Stimulated activated naive CD8-positive, alpha-beta T cell treated with anti-CD3 and anti-CD28 coated beads, Interleukin-15, amount 100 ng/mL, for 72 hours (primary cell): Measurements from ENCODE around the gene COL25A1.

Source experiments
- ATAC-seq: fragments of 150-1000 bp; cut with Tn5 transposase; 2 replicates; pipeline ENCODE4 v1.10.0; 2021; ENCODE audit warnings: mild to moderate bottlenecking, moderate library complexity
- DNase-seq, 2 donors: peaks; one replicate each; pipeline ENCODE4 v3.0.0; 2021 to 2022
- H3K27ac Mint-ChIP-seq, 2 donors: one replicate each; pipeline ENCODE4 v1.8.0; 2022; ENCODE audit warnings: mild to moderate bottlenecking in 2 of 2, mixed read lengths in 2 of 2, moderate library complexity in 2 of 2
- H3K27me3 Mint-ChIP-seq: one replicate; pipeline ENCODE4 v1.8.0; 2022; ENCODE audit warnings: mixed read lengths
- H3K4me1 Mint-ChIP-seq: one replicate; pipeline ENCODE4 v1.8.0; 2022; ENCODE audit warnings: mild to moderate bottlenecking, mixed read lengths
- H3K4me3 Mint-ChIP-seq, 2 donors: one replicate each; pipeline ENCODE4 v1.8.0; 2022; ENCODE audit warnings: mild to moderate bottlenecking in 2 of 2, mixed read lengths in 2 of 2, moderate library complexity in 1 of 2
- H3K9me3 Mint-ChIP-seq, 2 donors: one replicate each; pipeline ENCODE4 v1.8.0; 2022; ENCODE audit warnings: mixed read lengths in 2 of 2

Gene COL25A1

GRCh38 chr4:108920395-108921087, 381.9 kb downstream of the COL25A1 start:
- Mint-ChIP-seq H3K27ac (no peak overlapping the region), H3K9me3 (no peaks in the 10 kb centered on the region), H3K27me3 (peaks cover 7% of the 10 kb centered on the region), H3K4me3 (no peak overlapping the region), H3K4me1 (no peaks in the 10 kb centered on the region)
- DNase-seq (no peak), ATAC-seq (no peak)

GRCh38 chr4:108919226-108919893, 383.1 kb downstream of the COL25A1 start:
- no peak for DNase-seq
- H3K27ac Mint-ChIP-seq = no peak overlapping the region
- peaks cover 7% of the 10 kb centered on the region for H3K27me3 Mint-ChIP-seq
- no peak overlapping the region for H3K4me3 Mint-ChIP-seq
- no peak for ATAC-seq
- H3K4me1 Mint-ChIP-seq = no peaks in the 10 kb centered on the region
- no peaks in the 10 kb centered on the region for H3K9me3 Mint-ChIP-seq

GRCh38 chr4:108917255-108917654, 385.2 kb downstream of the COL25A1 start:
- Mint-ChIP-seq H3K4me3 (no peak overlapping the region), H3K9me3 (no peaks in the 10 kb centered on the region), H3K27me3 (peaks cover 7% of the 10 kb centered on the region), H3K4me1 (no peaks in the 10 kb centered on the region), H3K27ac (no peak overlapping the region)
- ATAC-seq (no peak), DNase-seq (no peak)

- no peak for ATAC-seq
- H3K27me3 Mint-ChIP-seq = peaks cover 7% of the 10 kb centered on the region
- H3K27ac Mint-ChIP-seq = no peak overlapping the region
- no peaks in the 10 kb centered on the region for H3K4me1 Mint-ChIP-seq
- DNase-seq = no peak
- H3K9me3 Mint-ChIP-seq = no peaks in the 10 kb centered on the region
- no peak overlapping the region for H3K4me3 Mint-ChIP-seq
These were observed 385.8 kb downstream of the COL25A1 start for GRCh38 chr4:108916638-108917037.

GRCh38 chr4:108906866-108907367, 395.5 kb downstream of the COL25A1 start:
- Mint-ChIP-seq H3K27ac (no peak overlapping the region), H3K27me3 (no peaks in the 10 kb centered on the region), H3K4me3 (no peak overlapping the region), H3K4me1 (no peaks in the 10 kb centered on the region), H3K9me3 (no peaks in the 10 kb centered on the region)
- ATAC-seq (no peak), DNase-seq (no peak)

GRCh38 chr4:108906006-108906405, 396.5 kb downstream of the COL25A1 start:
- H3K9me3 Mint-ChIP-seq = no peaks in the 10 kb centered on the region
- H3K27ac Mint-ChIP-seq = no peak overlapping the region
- H3K4me3 Mint-ChIP-seq = no peak overlapping the region
- ATAC-seq = no peak
- H3K4me1 Mint-ChIP-seq = no peaks in the 10 kb centered on the region
- no peak for DNase-seq
- no peaks in the 10 kb centered on the region for H3K27me3 Mint-ChIP-seq

GRCh38 chr4:108903464-108904221, 398.8 kb downstream of the COL25A1 start:
- Mint-ChIP-seq H3K27ac (no peak overlapping the region), H3K9me3 (no peaks in the 10 kb centered on the region), H3K4me3 (no peak overlapping the region), H3K4me1 (no peaks in the 10 kb centered on the region), H3K27me3 (no peaks in the 10 kb centered on the region)
- DNase-seq = no peak
- ATAC-seq = no peak

- Mint-ChIP-seq H3K27me3 (no peaks in the 10 kb centered on the region), H3K9me3 (no peaks in the 10 kb centered on the region), H3K27ac (no peak overlapping the region), H3K4me1 (no peaks in the 10 kb centered on the region), H3K4me3 (no peak overlapping the region)
- DNase-seq (no peak), ATAC-seq (no peak)
These were observed 399.7 kb downstream of the COL25A1 start for GRCh38 chr4:108902769-108903168.

- H3K4me3 Mint-ChIP-seq = no peak overlapping the region
- DNase-seq = no peak
- ATAC-seq = no peak
- H3K27me3 Mint-ChIP-seq = no peaks in the 10 kb centered on the region
- no peaks in the 10 kb centered on the region for H3K9me3 Mint-ChIP-seq
- H3K27ac Mint-ChIP-seq = no peak overlapping the region
- H3K4me1 Mint-ChIP-seq = no peaks in the 10 kb centered on the region
These were observed 401.2 kb downstream of the COL25A1 start for GRCh38 chr4:108901291-108901690.

GRCh38 chr4:108900018-108900580, 402.4 kb downstream of the COL25A1 start:
- H3K9me3 Mint-ChIP-seq = no peaks in the 10 kb centered on the region
- H3K27ac Mint-ChIP-seq = no peak overlapping the region
- DNase-seq = no peak
- no peak for ATAC-seq
- no peaks in the 10 kb centered on the region for H3K4me1 Mint-ChIP-seq
- H3K4me3 Mint-ChIP-seq = no peak overlapping the region
- H3K27me3 Mint-ChIP-seq = no peaks in the 10 kb centered on the region

- no peaks in the 10 kb centered on the region for H3K4me1 Mint-ChIP-seq
- ATAC-seq (no peak), DNase-seq (no peak)
- H3K27ac Mint-ChIP-seq = no peak overlapping the region
- no peaks in the 10 kb centered on the region for H3K27me3 Mint-ChIP-seq
- no peaks in the 10 kb centered on the region for H3K9me3 Mint-ChIP-seq
- no peak overlapping the region for H3K4me3 Mint-ChIP-seq
These were observed 409.0 kb downstream of the COL25A1 start for GRCh38 chr4:108893468-108893867.

- no peak overlapping the region for H3K27ac Mint-ChIP-seq
- ATAC-seq (no peak), DNase-seq (no peak)
- no peaks in the 10 kb centered on the region for H3K27me3 Mint-ChIP-seq
- H3K9me3 Mint-ChIP-seq = no peaks in the 10 kb centered on the region
- no peak overlapping the region for H3K4me3 Mint-ChIP-seq
- no peaks in the 10 kb centered on the region for H3K4me1 Mint-ChIP-seq
These were observed 410.4 kb downstream of the COL25A1 start for GRCh38 chr4:108891896-108892590.

GRCh38 chr4:108890484-108890881, 412.0 kb downstream of the COL25A1 start:
- DNase-seq (no peak), ATAC-seq (no peak)
- H3K27ac Mint-ChIP-seq = no peak overlapping the region
- no peaks in the 10 kb centered on the region for H3K27me3 Mint-ChIP-seq
- no peaks in the 10 kb centered on the region for H3K4me1 Mint-ChIP-seq
- no peak overlapping the region for H3K4me3 Mint-ChIP-seq
- no peaks in the 10 kb centered on the region for H3K9me3 Mint-ChIP-seq

GRCh38 chr4:108889696-108890483, 412.6 kb downstream of the COL25A1 start:
- Mint-ChIP-seq H3K27me3 (no peaks in the 10 kb centered on the region), H3K4me1 (no peaks in the 10 kb centered on the region), H3K27ac (no peak overlapping the region), H3K4me3 (no peak overlapping the region), H3K9me3 (no peaks in the 10 kb centered on the region)
- DNase-seq = no peak
- ATAC-seq = no peak

GRCh38 chr4:108888769-108889168, 413.7 kb downstream of the COL25A1 start:
- DNase-seq = no peak
- no peak overlapping the region for H3K4me3 Mint-ChIP-seq
- no peaks in the 10 kb centered on the region for H3K27me3 Mint-ChIP-seq
- no peak overlapping the region for H3K27ac Mint-ChIP-seq
- no peak for ATAC-seq
- no peaks in the 10 kb centered on the region for H3K4me1 Mint-ChIP-seq
- no peaks in the 10 kb centered on the region for H3K9me3 Mint-ChIP-seq
